ENCODE results near the gene ARMC8.

The ARMC8 gene

GRCh38 chr3:138197524-138197923 lies 10.4 kb downstream of the ARMC8 start:
- no peak for DNase-seq (ENCODE audit: low read depth in 2 of 2)

- DNase-seq (ENCODE audit: low read depth in 2 of 2): no peak
Observed at GRCh38 chr3:138199851-138200250, 12.8 kb downstream of the ARMC8 start.

GRCh38 chr3:138200424-138200823 lies 13.3 kb downstream of the ARMC8 start:
- no peak for DNase-seq (ENCODE audit: low read depth in 2 of 2)

DNA sequence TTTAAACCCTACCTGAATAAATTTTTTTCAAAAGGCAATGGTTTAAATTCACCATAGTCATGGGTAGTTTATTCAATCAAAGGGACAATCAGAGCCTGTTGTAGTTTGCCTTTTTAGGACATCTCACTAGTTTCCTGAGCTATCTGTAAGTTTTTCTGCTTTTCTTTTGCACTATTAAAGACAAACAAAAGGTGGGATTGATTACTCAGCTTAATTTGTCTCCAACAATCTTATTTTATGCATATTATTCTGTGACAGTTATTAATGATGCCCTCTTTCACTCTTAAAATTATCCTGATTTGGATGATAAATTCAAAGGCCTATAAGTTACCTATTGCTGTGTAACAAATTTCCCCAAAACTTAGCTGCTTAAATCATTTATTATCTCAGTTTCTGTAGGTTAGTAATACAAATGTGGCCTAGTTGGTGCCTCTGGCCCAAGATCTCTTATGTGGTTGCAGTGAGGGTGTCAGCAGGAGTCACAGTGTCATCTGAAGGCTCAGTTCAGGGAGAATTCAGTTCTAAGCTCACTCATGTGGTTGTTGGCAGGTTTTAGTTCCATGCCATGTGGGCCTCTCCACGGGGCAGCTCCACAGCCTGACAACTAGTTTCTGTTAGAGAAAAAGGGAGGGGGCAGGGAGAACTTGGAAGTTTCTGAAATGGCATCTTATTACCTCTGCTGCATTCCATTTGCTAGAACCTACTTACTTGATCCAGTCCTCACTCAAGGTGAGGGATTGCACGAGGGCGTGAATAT lies 16.0 kb downstream of the ARMC8 start:
- no peak for DNase-seq (ENCODE audit: low read depth in 2 of 2)

DNA sequence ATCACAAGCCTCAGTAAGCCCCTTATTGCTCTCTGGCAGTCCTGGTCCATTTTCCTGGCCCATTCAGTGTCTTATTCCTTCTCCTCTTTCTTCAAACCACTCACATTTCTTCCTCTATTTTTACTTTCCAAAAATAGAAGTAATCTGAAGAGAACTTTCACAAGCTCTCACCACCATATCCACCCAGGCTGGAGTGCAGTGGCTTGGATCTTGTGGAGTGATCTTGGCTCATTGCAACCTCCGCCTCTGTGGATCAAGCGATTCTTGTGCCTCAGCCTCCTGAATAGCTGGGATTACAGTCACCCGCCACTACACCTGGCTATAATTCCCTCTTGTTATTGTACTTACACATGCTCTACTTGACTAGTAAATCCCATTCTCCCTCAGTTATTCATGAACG lies 16.8 kb downstream of the ARMC8 start:
- DNase-seq (ENCODE audit: low read depth in 2 of 2): no peak

GRCh38 chr3:138205527-138205926 lies 18.4 kb downstream of the ARMC8 start:
- no peak for DNase-seq (ENCODE audit: low read depth in 2 of 2)

DNA sequence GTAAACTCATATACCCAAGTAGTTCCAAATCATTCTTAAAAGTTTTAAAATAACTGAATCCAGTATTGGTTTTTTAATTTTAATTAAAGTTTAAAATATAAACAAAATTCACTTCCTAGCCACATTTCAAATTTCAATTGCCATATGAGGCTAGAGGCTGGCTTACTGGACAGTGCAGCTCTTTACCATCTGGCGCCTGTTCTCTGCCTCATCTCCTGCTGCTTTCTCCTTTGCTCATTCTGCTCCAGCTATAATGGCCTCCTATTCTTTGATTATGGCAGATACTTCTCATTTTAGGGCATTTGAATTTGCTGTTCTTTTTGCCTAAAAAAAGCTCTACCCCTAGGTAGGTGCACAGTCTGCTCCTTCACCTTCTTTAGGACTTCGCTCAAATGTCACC lies 19.1 kb downstream of the ARMC8 start:
- no peak for DNase-seq (ENCODE audit: low read depth in 2 of 2)

- no peak for DNase-seq (ENCODE audit: low read depth in 2 of 2)
Observed at GRCh38 chr3:138210528-138210927, 23.4 kb downstream of the ARMC8 start.

GRCh38 chr3:138213398-138214085 lies 26.4 kb downstream of the ARMC8 start:
- no peak for DNase-seq (ENCODE audit: low read depth in 2 of 2)

GRCh38 chr3:138219255-138219654 lies 32.2 kb downstream of the ARMC8 start:
- no peak for DNase-seq (ENCODE audit: low read depth in 2 of 2)

- DNase-seq (ENCODE audit: low read depth in 2 of 2): no peak
Observed at GRCh38 chr3:138220242-138220641, 33.1 kb downstream of the ARMC8 start.

- no peak for DNase-seq (ENCODE audit: low read depth in 2 of 2)
Observed at GRCh38 chr3:138220788-138221187, 33.7 kb downstream of the ARMC8 start.

- no peak for DNase-seq (ENCODE audit: low read depth in 2 of 2)
Observed at GRCh38 chr3:138222131-138222941, 35.2 kb downstream of the ARMC8 start.

- DNase-seq (ENCODE audit: low read depth in 2 of 2): no peak
Observed at GRCh38 chr3:138222942-138223287, 35.8 kb downstream of the ARMC8 start.

- DNase-seq (ENCODE audit: low read depth in 2 of 2): no peak
Observed at GRCh38 chr3:138227650-138228049, 40.5 kb downstream of the ARMC8 start.

GRCh38 chr3:138230525-138230924 lies 43.4 kb downstream of the ARMC8 start:
- DNase-seq (ENCODE audit: low read depth in 2 of 2): no peak

DNA sequence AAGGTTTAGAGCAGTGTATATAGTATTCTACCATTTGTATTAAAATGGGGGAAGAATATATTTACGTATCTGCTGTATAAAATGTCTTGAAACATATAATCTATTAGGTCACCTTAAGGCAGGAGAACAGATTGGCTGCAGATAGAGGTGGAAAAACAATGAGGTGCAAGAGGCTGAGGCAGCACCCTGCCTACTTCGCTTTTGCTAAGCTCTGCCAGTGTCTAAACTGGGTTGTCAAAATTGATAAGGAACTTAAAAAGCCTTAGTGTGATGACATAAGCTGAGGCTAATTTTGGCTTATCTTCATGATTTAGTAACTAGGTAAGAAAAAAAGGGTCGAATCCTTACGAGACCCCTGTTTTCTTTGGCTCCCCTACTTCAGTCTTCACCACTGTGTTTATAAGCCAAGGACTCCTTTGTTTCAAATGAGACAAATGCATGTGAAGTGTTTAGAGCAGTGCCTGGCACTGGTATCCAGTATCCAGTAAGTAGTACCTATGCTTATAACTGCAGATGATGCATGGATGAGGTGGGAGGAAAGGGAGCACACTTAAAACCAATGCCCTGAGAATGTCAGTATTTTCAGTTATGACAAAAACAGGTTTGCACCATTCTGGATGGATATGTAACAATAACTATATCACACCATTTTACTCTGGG lies 45.7 kb downstream of the ARMC8 start:
- no peak for DNase-seq (ENCODE audit: low read depth in 2 of 2)

DNA sequence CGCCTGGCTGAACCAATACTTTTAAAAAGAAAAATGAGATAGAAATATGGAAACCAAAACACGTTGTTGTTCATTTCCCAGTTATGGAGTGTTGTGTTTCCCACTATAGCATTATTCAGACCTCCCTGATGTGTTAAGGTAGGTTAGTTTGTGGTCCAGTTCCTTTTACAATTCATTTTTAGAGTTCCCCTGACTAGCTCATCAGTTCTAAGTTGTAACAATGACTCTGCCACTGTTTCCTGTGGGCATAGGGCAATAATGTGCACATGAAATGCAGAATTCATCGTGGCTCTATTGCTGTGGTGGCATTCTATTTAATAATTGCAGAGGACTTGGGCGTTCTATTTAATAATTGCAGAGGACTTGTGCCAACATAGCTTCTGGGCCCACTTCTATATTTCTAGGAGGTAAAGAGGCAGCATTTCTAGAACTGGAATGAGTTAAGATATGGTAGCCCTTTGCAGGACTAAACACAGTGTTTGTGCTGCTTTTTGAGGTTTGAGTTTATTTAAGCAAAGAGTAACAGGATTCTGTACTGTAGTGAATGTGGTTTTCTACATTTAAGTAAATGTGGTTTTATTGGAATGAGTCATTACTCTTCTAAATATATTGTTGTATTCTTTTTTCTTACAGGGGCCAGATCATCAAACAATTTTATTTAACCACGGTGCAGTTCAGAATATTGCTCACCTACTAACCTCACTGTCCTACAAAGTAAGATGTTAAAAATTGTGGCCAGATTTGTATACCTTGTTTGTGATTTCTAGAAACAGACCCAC lies 47.5 kb downstream of the ARMC8 start:
- DNase-seq (ENCODE audit: low read depth in 2 of 2): no peak

GRCh38 chr3:138238711-138239110 lies 51.6 kb downstream of the ARMC8 start:
- no peak for DNase-seq (ENCODE audit: low read depth in 2 of 2)

DNA sequence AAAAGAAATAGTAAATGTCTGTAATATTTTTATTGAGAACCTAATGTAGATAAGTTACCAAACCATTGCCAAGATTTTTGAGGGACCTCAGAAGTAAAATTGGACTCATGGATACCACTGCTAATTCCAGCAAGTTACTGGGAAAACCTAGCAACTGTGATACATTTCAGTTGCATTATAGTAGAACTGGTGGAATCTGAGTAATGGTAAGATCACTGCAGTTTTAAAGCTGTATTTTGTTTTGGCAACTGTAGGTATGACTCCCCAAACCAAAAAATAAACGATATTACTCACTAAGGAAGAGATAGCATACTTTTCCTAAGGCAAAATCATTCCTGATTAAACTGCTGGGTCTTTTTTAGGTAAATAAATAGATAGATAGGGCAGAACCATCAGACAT lies 54.0 kb downstream of the ARMC8 start:
- no peak for DNase-seq (ENCODE audit: low read depth in 2 of 2)

DNA sequence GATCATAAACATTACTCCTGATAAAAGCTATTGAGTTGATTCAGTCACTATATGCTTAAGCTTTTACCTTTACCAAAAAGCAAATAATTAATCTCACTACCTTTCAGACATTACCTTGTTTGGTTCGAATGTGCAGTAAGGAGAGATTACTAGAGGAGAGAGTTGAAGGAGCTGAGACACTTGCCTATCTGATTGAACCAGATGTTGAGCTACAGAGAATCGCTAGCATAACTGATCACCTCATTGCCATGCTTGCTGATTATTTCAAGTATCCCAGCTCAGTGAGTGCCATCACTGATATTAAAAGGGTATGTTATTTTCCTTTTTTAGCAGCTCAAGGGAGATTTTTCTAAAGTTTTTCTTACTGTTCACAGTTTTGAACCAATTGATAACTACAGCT lies 54.6 kb downstream of the ARMC8 start:
- no peak for DNase-seq (ENCODE audit: low read depth in 2 of 2)

Measured in stimulated activated CD8-positive, alpha-beta memory T cell treated with anti-CD3 and anti-CD28 coated beads, Interleukin-15, amount 100 ng/mL, for 4 hours (primary cell).